ENCODE results near the gene ACOT11. TPM values are rescaled to one million over a fixed set of nuclear protein-coding genes. Genes with fewer than 3 reads are reported as not detected.

Gene ACOT11
- total and polyA plus RNA-seq, 10 of the 15 experiments (the other 5 are each of a cell fraction or from before 2014, with no cell fraction given): 0.04 to 0.85 (median 0.39) TPM; not detected in 1

GRCh38 chr1:54548389-54549044 is 489 bp downstream of the ACOT11 start (continued):
- TF ChIP-seq PRDM15 (CRISPR knock-in tag; IDR thresholded peaks at IDR 0.05): no peak
- TF ChIP-seq RB1 (IDR thresholded peaks at IDR 0.05; ENCODE audit: borderline replicate concordance): no peak
- TF ChIP-seq BMI1 (IDR thresholded peaks at IDR 0.05; ENCODE audit: borderline replicate concordance): no peak
- TF ChIP-seq YY1 (IDR thresholded peaks at IDR 0.05; ENCODE audit: low read depth, low read length): no peak
- TF ChIP-seq EZH2 (IDR thresholded peaks at IDR 0.05; ENCODE audit: borderline replicate concordance, control insufficient read depth, low read depth, low read length): no peak

GRCh38 chr1:54549181-54549924 is 1.3 kb downstream of the ACOT11 start:
- no peaks in the 10 kb centered on the region for H3K36me3 ChIP-seq (ENCODE audit: control insufficient read depth in 2 of 2, insufficient read depth in 2 of 2, low read length in 1 of 2)
- DNase-seq (ENCODE audit: low read depth, low spot score) (no peak), FAIRE-seq (no peak), ATAC-seq (no peak)
- WGBS (ENCODE audit: insufficient coverage, insufficient replicate concordance, low lambda C conversion rate, missing lambda C conversion rate): 47% methylated on average over 13 of the region's 13 CpGs
- POLR2A ChIA-PET: no interaction called here
- in situ Hi-C loops (cut with MboI): no loop called here
- H3K4me2 ChIP-seq (ENCODE audit: control insufficient read depth, insufficient read depth): no peak overlapping the region
- H4K20me1 ChIP-seq (ENCODE audit: control insufficient read depth, insufficient read depth): no peaks in the 10 kb centered on the region
- H2AFZ ChIP-seq (ENCODE audit: control insufficient read depth, low read depth, low read length): no peak overlapping the region
- no peaks in the 10 kb centered on the region for H3K4me1 ChIP-seq (ENCODE audit: control insufficient read depth, insufficient read depth, low read length)
- no peaks in the 10 kb centered on the region for H3K79me2 ChIP-seq (ENCODE audit: control insufficient read depth, insufficient read depth, low read length)
- BruUV-seq (replicated peaks): no TSS peak
- H3K27ac ChIP-seq (ENCODE audit: control insufficient read depth, insufficient read depth): no peak overlapping the region
- intact Hi-C loops (cut with micrococcal nuclease; ENCODE audit: unreplicated experiment): no loop called here
- no peak overlapping the region for H3K9ac ChIP-seq (ENCODE audit: control insufficient read depth, insufficient read depth, low read length)
- H3K4me3 ChIP-seq: no peak overlapping the region
- RAD21 ChIA-PET (ENCODE audit: unreplicated experiment): interaction anchor here (0.6 kb wide), 1 partner anchor 68 kb away, joined by 3 read pairs; no protein-coding TSS in a partner anchor
- SMC1A ChIA-PET (ENCODE audit: uncharacterized antibody, unreplicated experiment): no interaction called here
- no peaks in the 10 kb centered on the region for H3K27me3 ChIP-seq (replicated peaks in 1 of 2; ENCODE audit: control insufficient read depth in 2 of 2, insufficient read depth in 2 of 2, low read length in 1 of 2)
- CTCF ChIA-PET: interaction anchor here (1.5 kb wide), 1 partner anchor 11 kb away, joined by 4 read pairs; no protein-coding TSS in a partner anchor
- no peaks in the 10 kb centered on the region for H3K9me3 ChIP-seq (replicated peaks; ENCODE audit: control insufficient read depth, insufficient read depth, low read length)
- TF ChIP-seq EED (IDR thresholded peaks at IDR 0.05; ENCODE audit: low read depth) (no peak), CBX3 (IDR thresholded peaks at IDR 0.05; ENCODE audit: borderline replicate concordance, low read depth) (no peak), IRF3 (IDR thresholded peaks at IDR 0.05) (no peak), TARDBP (IDR thresholded peaks at IDR 0.05; ENCODE audit: borderline replicate concordance) (no peak), ZNF687 (IDR thresholded peaks at IDR 0.05) (no peak), SIN3A (IDR thresholded peaks at IDR 0.05; ENCODE audit: low read depth, low read length) (no peak), LARP7 (IDR thresholded peaks at IDR 0.05) (no peak), ZNF384 (IDR thresholded peaks at IDR 0.05; ENCODE audit: borderline replicate concordance, low read depth, low read length) (no peak)
